HepG2 (cell line): ENCODE measurements around the gene EFS. TPM values are rescaled to one million over a fixed set of nuclear protein-coding genes. Genes with fewer than 3 reads are reported as not detected.
A peak's percentile ranks its signal among the peaks of the same experiment; 100 is the strongest.

Source experiments
- ATAC-seq: fragments of 200-7000 bp; cut with Tn5 transposase; 3 replicates; pipeline ENCODE4 v1.9.1; 2020; ENCODE audit warnings: mild to moderate bottlenecking, moderate library complexity
- BruUV-seq: library from RNA; stranded (reverse); fragments of 400-500 nt; replicated peaks from 2 replicates; lab custom pipeline; 2021; lab: Mats Ljungman, UMichigan
- CTCF ChIA-PET: fragments of 300-600 bp; formaldehyde crosslinking; extraction: SDS; loops from one replicate; lab custom pipeline; 2021; ENCODE audit warnings: low total read pairs, inconsistent platforms, low intra/inter-chr PET ratio; lab: Yijun Ruan, JAX
- POLR2A ChIA-PET: fragments of 350-600 bp; sonication (Branson Sonifier 250); formaldehyde crosslinking; loops from one replicate; lab custom pipeline; 2020; ENCODE audit warnings: antibody characterized with exemption, inconsistent platforms; lab: Yijun Ruan, JAX
- DNase-seq: peaks from one replicate; pipeline ENCODE4 v3.0.0-alpha.2; 2015; ENCODE audit warnings: low spot score
- FAIRE-seq: peaks from 3 replicates; lab custom pipeline; 2011; peaks lifted over from hg19 to GRCh38; lab: Jason Lieb, UNC
- H2AFZ ChIP-seq: one replicate; pipeline ENCODE4 v1.6.1; 2011; ENCODE audit warnings: low read length, inconsistent platforms
- H3K27ac ChIP-seq: fragments of 300-600 bp; 3 replicates; pipeline ENCODE4 v1.8.0; 2011; ENCODE audit warnings: mixed run types, mild to moderate bottlenecking, mixed read lengths, low read length, inconsistent platforms; ENCODE audit not compliant: insufficient read depth; ENCODE audit errors: extremely low read length
- H3K27me3 ChIP-seq, 2 experiments: fragments of 200-600 bp in 1 of 2; 2 replicates in 1 of 2; 3 replicates in 1 of 2; pipeline versions ENCODE4 v1.6.0 to v1.8.0; 2011; ENCODE audit warnings: low read length in 2 of 2, mild to moderate bottlenecking in 2 of 2, moderate library complexity in 2 of 2, inconsistent platforms in 1 of 2; ENCODE audit not compliant: insufficient read depth in 2 of 2, control insufficient read depth in 1 of 2
- H3K36me3 ChIP-seq, 2 experiments: fragments of 200-600 bp in 1 of 2; replicated peaks in 1 of 2; 2 replicates in 1 of 2; 3 replicates in 1 of 2; pipeline versions ENCODE4 v1.5.1 to v1.8.0; 2011; ENCODE audit warnings: low read length in 2 of 2, inconsistent platforms in 1 of 2; ENCODE audit not compliant: insufficient read depth in 2 of 2, control insufficient read depth in 1 of 2
- H3K4me1 ChIP-seq: 2 replicates; pipeline ENCODE4 v1.5.1; 2012; ENCODE audit warnings: low read length, inconsistent platforms; ENCODE audit not compliant: insufficient read depth
- H3K4me2 ChIP-seq: 2 replicates; pipeline ENCODE4 v1.6.0; 2011; ENCODE audit warnings: low read depth, low read length, inconsistent platforms
- H3K4me3 ChIP-seq, 3 experiments: fragments of 200-600 bp in 1 of 3; sonication (generic), shearing (Covaris generic) in 1 of 3; replicated peaks in 1 of 3; 2 replicates each; pipeline ENCODE4 v1.5.1; 2011 to 2016; ENCODE audit warnings: low read length in 3 of 3, inconsistent platforms in 2 of 3, low read depth in 2 of 3, mild to moderate bottlenecking in 2 of 3, control low read depth in 1 of 3, mixed read lengths in 1 of 3; ENCODE audit not compliant: insufficient read depth in 1 of 3
- H3K79me2 ChIP-seq: one replicate; pipeline ENCODE4 v1.6.1; 2011; ENCODE audit warnings: low read length, inconsistent platforms; ENCODE audit not compliant: insufficient read depth
- H3K9ac ChIP-seq: 2 replicates; pipeline ENCODE4 v1.6.0; 2011; ENCODE audit warnings: mild to moderate bottlenecking, low read depth, low read length, inconsistent platforms; ENCODE audit not compliant: insufficient read depth
- H3K9me3 ChIP-seq: 2 replicates; pipeline ENCODE4 v1.5.1; 2012; ENCODE audit warnings: mild to moderate bottlenecking, low read length
- H4K20me1 ChIP-seq: 2 replicates; pipeline ENCODE4 v1.6.0; 2011; ENCODE audit warnings: inconsistent platforms, mild to moderate bottlenecking, low read length, moderate library complexity; ENCODE audit not compliant: insufficient read depth
- AGO2 ChIP-seq: fragments of 200-400 bp; formaldehyde crosslinking; optimal IDR thresholded peaks from 2 replicates; pipeline ENCODE3; 2017; ENCODE audit warnings: mild to moderate bottlenecking, low read depth, low read length, moderate library complexity
- ARNTL ChIP-seq: sonication (generic); formaldehyde crosslinking; IDR thresholded peaks from 2 replicates; pipeline ENCODE4 v1.4.0; 2020; ENCODE audit warnings: mild to moderate bottlenecking, missing genetic modification reagents
- DMAP1 ChIP-seq: IDR thresholded peaks from 2 replicates; pipeline ENCODE4 v1.6.1; 2016
- E2F2 ChIP-seq: sonication (generic); formaldehyde crosslinking; IDR thresholded peaks from 2 replicates; pipeline ENCODE4 v1.4.0; 2020; ENCODE audit warnings: missing genetic modification reagents, borderline replicate concordance
- KDM5A ChIP-seq: fragments of 200-600 bp; sonication (generic); IDR thresholded peaks from 2 replicates; pipeline ENCODE4 v1.7.0; 2018; ENCODE audit warnings: antibody characterized with exemption, mild to moderate bottlenecking, low read length, borderline replicate concordance
- KLF13 ChIP-seq: sonication (generic); formaldehyde crosslinking; IDR thresholded peaks from 2 replicates; pipeline ENCODE4 v1.4.0; 2020; ENCODE audit warnings: mild to moderate bottlenecking, missing genetic modification reagents
- NFE2L1 ChIP-seq: sonication (generic); formaldehyde crosslinking; IDR thresholded peaks from 2 replicates; pipeline ENCODE4 v1.4.0; 2020; ENCODE audit warnings: missing genetic modification reagents, mild to moderate bottlenecking, borderline replicate concordance
- SIX1 ChIP-seq: sonication (generic); formaldehyde crosslinking; IDR thresholded peaks from 2 replicates; pipeline ENCODE4 v1.4.0; 2020; ENCODE audit warnings: missing genetic modification reagents, borderline replicate concordance
- SSRP1 ChIP-seq: IDR thresholded peaks from 2 replicates; pipeline ENCODE4 v1.6.1; 2016; ENCODE audit warnings: control low read depth
- TCF7L2 ChIP-seq: IDR thresholded peaks from 2 replicates; pipeline ENCODE4 v1.6.1; 2011; ENCODE audit warnings: mild to moderate bottlenecking, low read depth, low read length, moderate library complexity
- U2AF2 ChIP-seq: fragments of 200-400 bp; formaldehyde crosslinking; IDR thresholded peaks from 2 replicates; pipeline ENCODE4 v1.6.1; 2017; ENCODE audit warnings: low read depth, mild to moderate bottlenecking, low read length
- USF2 ChIP-seq, 2 experiments: sonication (generic) in 1 of 2; formaldehyde crosslinking in 1 of 2; IDR thresholded peaks; 2 replicates each; pipeline versions ENCODE4 v1.5.1 to v1.6.1; 2011 to 2020; ENCODE audit warnings: borderline replicate concordance in 1 of 2, low read depth in 1 of 2, low read length in 1 of 2, mild to moderate bottlenecking in 1 of 2, missing genetic modification reagents in 1 of 2, moderate library complexity in 1 of 2
- ZBTB3 ChIP-seq: sonication (generic); formaldehyde crosslinking; IDR thresholded peaks from 2 replicates; pipeline ENCODE4 v1.4.0; 2020; ENCODE audit warnings: low read depth, mild to moderate bottlenecking, moderate library complexity, missing genetic modification reagents, borderline replicate concordance
- ZNF34 ChIP-seq: sonication (generic); formaldehyde crosslinking; IDR thresholded peaks from 2 replicates; pipeline ENCODE4 v1.4.0; 2020; ENCODE audit warnings: mild to moderate bottlenecking, missing genetic modification reagents, borderline replicate concordance
- ZNF569 ChIP-seq: sonication (generic); formaldehyde crosslinking; IDR thresholded peaks from 2 replicates; pipeline ENCODE4 v1.5.0; 2020; ENCODE audit warnings: mild to moderate bottlenecking, missing genetic modification reagents, moderate library complexity, borderline replicate concordance
- ZNF576 ChIP-seq: sonication (generic); formaldehyde crosslinking; IDR thresholded peaks from 2 replicates; pipeline ENCODE4 v1.4.0; 2020; ENCODE audit warnings: mild to moderate bottlenecking, missing genetic modification reagents
- ZNF839 ChIP-seq: sonication (generic); formaldehyde crosslinking; IDR thresholded peaks from 2 replicates; pipeline ENCODE4 v1.4.0; 2020; ENCODE audit warnings: missing genetic modification reagents, mild to moderate bottlenecking, borderline replicate concordance
- ZNF879 ChIP-seq: sonication (generic); formaldehyde crosslinking; IDR thresholded peaks from 2 replicates; pipeline ENCODE4 v1.8.1; 2023; ENCODE audit warnings: missing genetic modification reagents
- WGBS: methylation state at CpG from one replicate; pipeline ENCODE4 v1.1.6; 2017; ENCODE audit warnings: low lambda C conversion rate; 5-methylcytosine and 5-hydroxymethylcytosine counted together
- in situ Hi-C: cut with HindIII; loops from 2 replicates; pipeline ENCODE4 v1.10.0; 2017; ENCODE audit warnings: low pct_unique_long_range_greater_than_20kb; ENCODE audit not compliant: extremely low pct_ligation_motif_present
- intact Hi-C: fragments of 100-400 bp; cut with micrococcal nuclease; formaldehyde crosslinking; loops from one replicate; pipeline ENCODE4 v1.10.0; 2022; ENCODE audit not compliant: unreplicated experiment
- polyA plus RNA-seq, 8 experiments: library from polyadenylated mRNA; depleted of rRNA in 3 of 8; stranded (reverse) in 7 of 8; unstranded in 1 of 8; fragments of >200 nt; fragmentation: Illumina TruSeq in 4 of 8; extraction: Trizol in 4 of 8; gene quantifications; 2 replicates each; pipeline versions ENCODE4 v1.2.1 to v1.2.3, GENCODE V29; 2011 to 2016; ENCODE audit warnings: low read depth in 4 of 8, missing spikeins in 1 of 8, mixed read lengths in 1 of 8; ENCODE audit not compliant: insufficient read depth in 1 of 8
- total RNA-seq, 5 experiments: library from RNA; depleted of rRNA; stranded (reverse); fragments of >200 nt; fragmentation: Illumina TruSeq; extraction: Trizol; gene quantifications; 2 replicates each; pipeline ENCODE4 v1.2.3, GENCODE V29; 2016; ENCODE audit warnings: low read depth in 1 of 5

Gene EFS
- total and polyA plus RNA-seq, 2 of the 13 experiments (the other 11 are each of a cell fraction or from before 2014, with no cell fraction given), result not detected

GRCh38 chr14:23307146-23307530 lies 57.8 kb downstream of the EFS start:
- Histone ChIP-seq H3K36me3 (peaks cover 27 to 38% of the 10 kb centered on the region in 2 experiments), H2AFZ (no peak overlapping the region), H3K4me2 (peak overlapping the region; percentile 96), H3K9ac (peak overlapping the region; percentile 99), H3K27me3 (no peaks in the 10 kb centered on the region; a peak in 1 of 5 replicates), H3K27ac (peak overlapping the region; percentile 87), H3K9me3 (no peaks in the 10 kb centered on the region), H4K20me1 (no peaks in the 10 kb centered on the region), H3K4me3 (peak overlapping the region; percentile 95 to 99 (median 96)), H3K79me2 (peaks cover 34% of the 10 kb centered on the region), H3K4me1 (peaks cover 60% of the 10 kb centered on the region)
- in situ Hi-C loops (loop anchor here (25.0 kb wide), 1 partner anchor 830 kb away; the partner anchor contains the start of genes EMC9, FITM1, PSME1 and PSME2), intact Hi-C loops (loop anchor here (10.0 kb wide), 3 partner anchors 322 to 988 kb away; partner anchors contain the start of genes AJUBA, DCAF11, DHRS1 and NOP9)
- CTCF ChIA-PET, result interaction anchor here (1.3 kb wide), 1 partner anchor 15 kb away, joined by 4 read pairs; the partner anchor contains the start of gene PABPN1
- ATAC-seq (no peak), FAIRE-seq (no peak), DNase-seq (no peak)
- BruUV-seq, result TSS peak; percentile 44
- POLR2A ChIA-PET, result interaction anchor here (0.6 to 18.7 kb wide), 34 partner anchors 12 to 1529 kb away, joined by 3 to 1053 read pairs (median 4); partner anchors contain the start of genes ACIN1, C14orf119, CBLN3 and CIDEB
- 4% methylated on average over 5 of the region's 5 CpGs for WGBS
- no peak for TF ChIP-seq DMAP1
- TF ChIP-seq U2AF2, result 0 out of 2 replicates have a peak, but pooled peaks have one; percentile 16
- TF ChIP-seq TCF7L2, result no peak
- peak; percentile 59 for TF ChIP-seq AGO2
- TF ChIP-seq SIX1 (CRISPR knock-in tag), result 0 out of 2 replicates have a peak, but pooled peaks have one; percentile 6
- TF ChIP-seq KDM5A, result peak; percentile 28; the same call in 1 of the 2 replicates
- 0 out of 2 replicates have a peak, but pooled peaks have one; percentile 8 for TF ChIP-seq USF2 (IDR thresholded peaks at IDR 0.05; ENCODE audit: low read depth, low read length)
- TF ChIP-seq USF2 (CRISPR knock-in tag; IDR thresholded peaks at IDR 0.05; ENCODE audit: borderline replicate concordance), result 0 out of 2 replicates have a peak, but pooled peaks have one; percentile 45
- TF ChIP-seq ZNF879 (CRISPR knock-in tag), result peak; percentile 74; the same call in 1 of the 2 replicates
- 0 out of 2 replicates have a peak, but pooled peaks have one; percentile 61 for TF ChIP-seq ZNF576
- 0 out of 2 replicates have a peak, but pooled peaks have one; percentile 71 for TF ChIP-seq E2F2 (CRISPR knock-in tag)
- TF ChIP-seq KLF13, result 0 out of 2 replicates have a peak, but pooled peaks have one; percentile 2
- TF ChIP-seq ARNTL (CRISPR knock-in tag), result no peak; the same call in 1 of the 2 replicates
- TF ChIP-seq ZBTB3 (CRISPR knock-in tag), result 0 out of 2 replicates have a peak, but pooled peaks have one; percentile 35
- TF ChIP-seq SSRP1 (CRISPR knock-in tag), result 0 out of 2 replicates have a peak, but pooled peaks have one; percentile 13
- TF ChIP-seq ZNF569, result no peak
- 0 out of 2 replicates have a peak, but pooled peaks have one; percentile 12 for TF ChIP-seq ZNF839 (CRISPR knock-in tag)
- TF ChIP-seq ZNF34 (CRISPR knock-in tag), result 0 out of 2 replicates have a peak, but pooled peaks have one; percentile 7
- TF ChIP-seq NFE2L1 (CRISPR knock-in tag), result 0 out of 2 replicates have a peak, but pooled peaks have one; percentile 50
